Fibroblast of skin of right biceps (primary cell): Measurements from ENCODE around the gene LDHAL6A.

Experiments
- DNase-seq: peaks from one replicate; pipeline ENCODE4 v3.0.0-alpha.2; 2013

LDHAL6A gene

DNA sequence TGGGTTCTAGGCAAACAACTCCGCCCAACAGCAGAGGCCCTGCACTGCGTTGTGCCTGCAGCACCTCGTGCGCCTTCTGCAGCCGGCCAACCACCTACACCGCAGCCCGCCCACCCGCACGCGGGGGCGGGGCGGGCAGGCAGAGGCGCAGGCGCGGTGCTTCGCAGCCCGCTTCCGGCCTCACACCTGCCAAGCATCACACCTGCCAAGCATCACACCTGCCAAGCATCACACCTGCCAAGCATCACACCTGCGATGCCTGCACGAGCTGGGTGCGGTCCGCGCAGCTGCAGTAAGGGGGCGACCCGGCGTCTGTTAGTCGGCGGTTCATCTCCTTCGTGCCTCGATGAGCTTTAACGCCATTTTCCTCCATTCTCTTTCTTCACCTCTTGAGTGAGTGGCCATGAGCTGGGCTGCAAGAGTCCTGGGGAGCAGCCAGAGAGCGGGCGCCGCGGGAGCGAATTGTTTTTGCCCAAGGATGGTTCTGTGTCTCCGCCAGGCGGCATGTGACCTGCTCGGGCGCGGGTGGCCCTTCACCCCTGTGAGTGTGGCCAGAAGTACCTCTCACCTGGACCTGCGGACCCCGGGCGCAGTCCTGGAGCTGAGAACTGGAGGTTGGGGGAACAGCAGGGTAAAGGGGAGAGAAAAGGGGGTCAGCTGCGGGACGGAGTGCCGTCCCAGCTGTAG, at the start of gene LDHAL6A:
Gene LDHAL6A (plus strand): TSS at position 171 of the 687 bp plus-strand sequence. CDS start 825 bp downstream, outside the sequence.
- no peak for DNase-seq

DNA sequence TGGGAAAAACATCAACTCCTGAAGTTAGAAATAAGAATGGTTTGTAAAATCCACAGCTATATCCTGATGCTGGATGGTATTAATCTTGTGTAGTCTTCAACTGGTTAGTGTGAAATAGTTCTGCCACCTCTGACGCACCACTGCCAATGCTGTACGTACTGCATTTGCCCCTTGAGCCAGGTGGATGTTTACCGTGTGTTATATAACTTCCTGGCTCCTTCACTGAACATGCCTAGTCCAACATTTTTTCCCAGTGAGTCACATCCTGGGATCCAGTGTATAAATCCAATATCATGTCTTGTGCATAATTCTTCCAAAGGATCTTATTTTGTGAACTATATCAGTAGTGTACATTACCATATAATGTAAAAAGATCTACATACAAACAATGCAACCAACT, 48.3 kb upstream of the LDHAL6A start:
- DNase-seq = peak; percentile 57

DNA sequence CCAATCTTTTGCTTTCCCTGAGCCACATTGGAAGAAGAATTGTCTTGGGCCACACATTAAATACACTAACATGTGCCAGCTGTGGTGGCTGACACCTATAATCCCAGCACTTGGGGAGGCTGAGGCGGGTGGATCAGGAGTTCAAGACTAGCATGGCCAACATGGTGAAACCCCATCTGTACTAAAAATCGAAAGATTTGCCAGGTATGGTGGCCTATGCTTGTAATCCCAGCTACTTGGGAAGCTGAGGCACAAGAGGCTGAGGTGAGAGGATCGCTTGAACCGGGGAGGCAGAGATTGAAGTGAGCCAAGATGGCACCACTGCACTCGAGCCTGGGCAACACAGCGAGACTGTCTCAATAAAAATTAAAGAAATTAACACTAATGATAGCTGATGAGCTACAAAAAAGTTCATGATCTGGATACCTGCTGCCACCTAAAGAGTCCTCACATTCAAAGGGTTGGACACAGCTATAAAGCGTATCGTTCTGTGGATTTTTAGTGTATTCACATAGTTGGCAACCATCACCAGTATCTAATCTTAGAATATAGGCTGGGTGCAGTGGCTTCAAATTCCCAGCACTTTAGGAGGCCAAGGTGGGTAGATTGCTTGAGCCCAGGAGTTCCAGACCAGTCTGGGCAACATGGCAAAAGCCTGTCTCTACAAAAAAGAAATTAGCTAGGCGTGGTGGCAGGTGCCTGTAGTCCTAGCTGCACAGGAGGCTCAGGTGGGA, 46.9 kb upstream of the LDHAL6A start:
- peak; percentile 33 for DNase-seq

DNA sequence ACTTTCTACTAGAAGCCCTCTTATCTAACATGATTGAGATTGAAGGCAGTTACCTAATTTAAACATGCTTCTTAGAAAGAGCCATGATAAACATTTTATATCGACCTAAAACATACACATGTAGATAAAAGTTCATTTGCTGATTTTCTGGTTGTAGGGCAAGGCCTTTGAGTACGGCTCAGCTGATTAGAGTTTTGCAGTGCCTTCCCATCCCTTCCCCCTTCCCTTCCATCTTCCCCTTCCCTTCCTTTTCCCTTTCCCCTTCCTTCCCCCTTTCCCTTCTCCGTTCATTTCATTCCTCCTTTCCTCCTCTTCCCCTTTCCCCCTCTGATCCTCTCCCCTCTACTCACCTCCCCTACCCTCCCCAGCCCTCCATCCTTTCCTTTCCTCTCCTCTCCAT, 39.2 kb upstream of the LDHAL6A start:
- DNase-seq = no peak

DNA sequence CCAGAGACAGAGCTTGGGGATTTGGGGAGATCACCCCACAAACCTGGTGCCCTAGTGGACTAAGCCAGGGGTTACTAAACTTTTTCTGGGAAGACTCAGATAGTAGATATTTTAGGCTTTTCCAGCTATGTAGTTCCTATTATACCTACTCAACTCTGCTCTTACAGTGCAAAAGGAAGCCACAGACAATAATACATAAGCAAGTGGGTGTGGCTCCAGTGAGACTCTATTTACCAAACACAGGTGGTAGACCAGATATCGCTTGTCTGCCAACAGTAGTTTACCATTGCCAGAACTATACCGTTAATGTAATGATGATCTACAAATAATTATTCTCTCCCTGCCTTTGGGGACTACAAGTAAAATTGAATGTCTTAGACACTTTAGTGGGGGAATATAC, 36.6 kb upstream of the LDHAL6A start:
- DNase-seq = no peak

DNA sequence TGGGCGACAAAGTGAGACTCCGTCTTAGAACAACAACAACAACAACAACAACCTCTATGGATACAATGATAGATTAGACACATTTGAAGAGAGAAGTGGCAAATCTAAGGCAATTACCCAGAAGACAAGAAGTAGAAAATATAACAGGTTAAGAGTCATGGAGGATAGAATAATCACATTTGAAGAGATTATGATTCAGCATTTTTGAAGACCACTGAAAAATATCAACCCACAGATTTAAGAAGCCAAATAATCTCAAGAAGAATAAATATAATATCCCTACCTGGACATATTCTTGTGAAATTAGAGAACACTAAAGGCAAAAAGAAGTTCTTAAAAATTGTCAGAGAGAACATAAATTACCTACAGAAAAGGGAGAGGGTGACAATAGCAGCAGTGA, 35.6 kb upstream of the LDHAL6A start:
- DNase-seq = no peak

DNA sequence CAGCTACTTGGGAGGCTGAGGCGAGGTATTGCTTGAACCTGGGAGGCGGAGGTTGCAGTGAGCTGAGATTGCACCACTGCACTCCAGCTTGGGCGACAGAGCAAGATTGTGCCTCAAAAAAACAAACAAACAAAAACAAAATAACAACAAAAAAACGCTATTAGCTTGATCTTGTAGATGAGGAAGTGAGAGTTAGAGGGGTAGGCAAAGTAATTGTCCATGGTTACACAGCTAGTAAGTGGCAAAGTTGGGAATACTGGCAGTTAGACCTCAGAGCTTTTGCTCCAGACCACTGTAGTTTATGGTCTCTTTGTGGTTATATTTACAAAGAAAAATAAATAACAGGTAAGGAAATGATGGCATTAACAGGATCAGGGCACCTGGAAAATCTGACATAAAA, 28.4 kb upstream of the LDHAL6A start:
- no peak for DNase-seq

DNA sequence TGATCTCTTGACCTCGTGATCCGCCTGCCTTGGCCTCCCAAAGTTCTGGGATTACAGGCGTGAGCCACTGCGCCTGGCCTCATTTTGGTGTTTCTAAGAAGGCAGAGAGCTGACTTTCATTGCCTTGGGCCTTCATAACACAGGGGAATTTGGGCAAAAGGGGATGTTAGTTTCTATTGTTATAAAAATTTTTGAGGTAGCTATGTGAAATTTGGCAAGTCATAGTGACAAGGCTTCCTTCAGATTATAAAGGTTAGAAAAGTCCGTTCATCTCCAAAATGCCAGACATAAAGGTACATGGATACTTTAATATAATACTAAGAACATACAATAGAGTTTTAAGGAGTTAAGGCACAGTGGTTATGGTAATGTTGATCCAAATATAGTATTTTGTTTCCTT, 26.3 kb upstream of the LDHAL6A start:
- no peak for DNase-seq

DNA sequence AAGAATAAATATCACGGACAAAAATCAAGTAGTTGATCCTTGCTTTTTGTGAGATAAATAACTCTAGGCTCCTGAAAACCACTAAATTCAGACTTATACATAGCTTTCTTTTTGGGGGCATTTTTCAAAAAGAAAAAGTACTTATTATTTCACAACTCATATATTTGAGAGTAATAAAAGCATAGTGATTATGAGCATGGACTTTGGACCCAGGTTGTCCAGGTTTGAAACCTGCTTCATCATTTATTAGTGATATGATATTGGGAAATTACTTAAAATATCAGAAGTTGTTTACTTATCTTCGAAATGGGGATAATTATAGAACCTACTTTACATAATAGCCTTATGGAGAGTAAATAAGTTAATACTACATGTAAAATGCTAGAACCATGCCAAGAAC, 17.0 kb upstream of the LDHAL6A start:
- DNase-seq = no peak

DNA sequence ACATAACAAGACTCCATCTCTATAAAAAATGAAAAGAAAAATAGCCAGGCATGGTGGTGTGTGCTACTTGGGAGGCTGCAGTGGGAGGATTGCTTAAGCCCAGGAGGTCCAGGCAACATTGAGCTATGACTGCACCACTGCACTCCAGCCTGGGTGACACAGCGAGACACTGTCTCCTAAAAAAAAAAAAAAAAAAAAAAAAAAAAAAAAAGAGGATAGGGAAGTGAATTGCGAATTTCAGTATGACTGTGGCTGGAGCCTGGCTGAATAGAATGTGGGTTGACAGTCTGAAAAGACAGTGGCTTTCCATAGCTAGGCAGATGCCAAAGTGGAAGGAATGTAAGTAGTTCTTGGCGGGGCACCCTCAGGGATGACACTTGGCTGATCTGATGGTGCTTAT, 6.4 kb upstream of the LDHAL6A start:
- no peak for DNase-seq

DNA sequence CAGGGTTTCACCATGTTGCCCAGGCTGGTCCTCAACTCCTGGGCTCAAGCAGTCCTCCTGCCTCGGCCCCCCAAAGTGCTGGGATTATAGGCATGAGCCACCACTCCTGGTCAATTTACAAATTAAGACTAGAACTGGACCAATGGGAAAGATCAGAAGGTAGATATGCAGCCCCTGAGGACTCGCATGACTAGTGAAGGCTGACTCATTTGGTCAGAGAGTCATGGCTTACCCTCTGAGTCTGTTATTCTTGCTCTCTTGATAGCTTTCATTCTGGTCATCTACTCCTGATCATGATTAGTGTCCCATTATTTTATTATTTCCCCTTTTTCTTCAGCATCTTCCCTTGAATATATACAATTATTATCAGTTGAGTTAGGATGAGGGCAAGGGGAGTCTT, 2.7 kb upstream of the LDHAL6A start:
- peak; percentile 12 for DNase-seq

DNA sequence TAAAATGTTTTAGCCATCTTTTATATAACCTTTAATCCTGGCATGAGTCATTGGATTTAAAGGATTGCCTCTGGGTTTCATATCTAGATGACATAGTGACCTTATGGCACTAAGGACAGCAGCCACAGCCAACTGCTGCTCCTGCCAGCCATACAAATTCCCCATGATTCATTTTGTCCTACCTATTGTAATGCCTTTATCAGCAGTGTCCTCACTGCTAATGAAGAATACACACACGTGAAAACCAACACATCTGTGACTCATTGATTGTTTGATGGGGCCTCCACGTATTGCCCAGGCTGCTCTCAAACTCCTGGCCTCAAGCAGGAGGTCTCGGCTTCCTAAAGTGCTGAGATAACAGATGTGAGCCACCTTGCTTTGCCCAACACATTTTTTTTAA, 1.8 kb downstream of the LDHAL6A start:
- DNase-seq = no peak

DNA sequence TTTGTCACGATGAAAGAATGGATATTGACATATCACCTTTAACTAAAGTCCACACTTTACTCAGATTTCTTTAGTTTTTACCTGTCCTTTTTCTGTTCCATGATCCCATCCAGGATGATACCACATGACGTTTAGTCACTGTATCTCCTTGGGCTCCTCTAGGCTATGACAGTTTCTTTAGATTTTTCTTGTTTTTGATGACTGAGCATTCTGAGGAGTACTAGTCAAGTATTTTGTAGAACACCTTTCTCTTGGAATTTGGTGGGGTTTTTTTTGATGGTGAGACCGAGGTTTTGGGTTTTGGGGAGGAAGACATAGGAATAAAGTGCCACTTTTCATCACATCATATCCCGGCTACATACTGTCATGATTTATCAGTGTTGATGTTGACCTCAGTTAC, 4.0 kb downstream of the LDHAL6A start:
- no peak for DNase-seq

DNA sequence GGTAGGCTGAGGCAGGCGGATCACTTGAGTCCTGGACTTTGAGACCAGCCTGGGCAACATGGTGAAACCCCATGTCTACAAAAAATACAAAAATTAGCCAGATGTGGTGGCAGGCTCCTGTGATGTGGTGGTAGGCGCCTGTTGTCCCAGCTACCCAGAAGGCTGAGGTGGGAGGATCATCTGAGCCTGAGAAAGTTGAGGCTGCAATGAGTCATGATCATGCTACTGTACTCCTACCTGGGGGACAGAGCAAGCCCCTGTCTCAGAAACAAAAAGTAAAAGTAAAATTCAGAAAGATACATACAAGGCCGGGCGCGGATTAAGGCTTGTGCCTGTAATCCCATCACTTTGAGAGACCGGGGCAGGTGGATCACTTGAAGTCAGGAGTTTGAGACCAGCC, 6.3 kb downstream of the LDHAL6A start:
- DNase-seq = no peak

DNA sequence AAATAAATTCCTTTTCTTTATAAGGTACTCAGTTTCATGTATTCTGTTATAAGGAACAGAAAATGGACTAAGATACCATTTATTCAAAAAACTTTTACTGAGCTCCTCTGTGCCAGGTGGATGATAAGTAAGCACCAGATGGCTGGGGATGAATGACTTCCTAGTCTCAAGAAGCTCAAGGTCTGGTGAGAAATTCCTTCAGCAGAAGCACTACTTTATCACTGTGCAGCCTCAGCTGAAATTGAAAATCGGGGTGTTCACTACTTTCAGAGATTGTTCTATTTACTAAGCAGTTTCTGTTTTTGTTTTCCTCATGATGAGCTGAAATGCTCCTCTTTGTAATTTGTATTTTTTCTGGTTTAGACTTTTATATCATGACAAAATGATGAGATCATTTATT, 7.8 kb downstream of the LDHAL6A start:
- no peak for DNase-seq

DNA sequence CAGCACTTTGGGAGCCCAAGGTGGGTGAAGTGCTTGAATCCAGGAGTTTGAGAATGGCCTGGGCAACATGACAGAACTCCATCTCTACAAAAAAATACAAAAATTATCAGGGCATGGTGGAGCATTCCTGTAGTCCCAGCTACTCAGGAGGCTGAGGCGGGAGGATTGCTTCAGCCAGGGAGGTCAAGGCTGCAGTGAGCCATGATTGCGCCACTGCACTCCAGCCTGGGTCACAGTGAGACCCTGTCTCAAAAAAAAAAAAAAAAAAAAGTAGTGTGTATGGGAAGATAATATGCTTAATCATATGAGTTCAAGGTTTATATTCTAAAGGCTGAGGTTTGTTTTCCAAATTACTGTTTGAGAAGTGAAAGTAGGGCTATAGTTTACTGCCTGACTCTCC, 10.7 kb downstream of the LDHAL6A start:
- DNase-seq = no peak

DNA sequence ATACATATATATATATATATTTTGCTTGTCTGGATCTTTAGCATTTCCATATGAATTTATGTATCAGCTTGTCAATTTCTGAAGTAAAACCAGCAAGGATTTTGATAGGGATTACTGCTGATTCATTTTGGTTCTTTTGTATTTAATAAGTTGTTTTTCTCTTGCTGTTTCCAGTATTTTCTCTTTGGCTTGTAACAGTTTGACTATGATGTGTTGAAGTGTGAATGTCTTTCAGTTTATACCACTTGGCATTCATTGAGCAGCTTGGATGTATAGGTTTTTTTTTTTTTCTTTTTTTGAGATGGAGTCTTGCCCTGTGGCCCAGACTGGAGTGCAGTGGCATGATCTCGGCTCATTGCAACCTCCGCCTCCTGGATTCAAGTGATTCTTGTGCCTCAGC, 12.4 kb downstream of the LDHAL6A start:
- DNase-seq = no peak

DNA sequence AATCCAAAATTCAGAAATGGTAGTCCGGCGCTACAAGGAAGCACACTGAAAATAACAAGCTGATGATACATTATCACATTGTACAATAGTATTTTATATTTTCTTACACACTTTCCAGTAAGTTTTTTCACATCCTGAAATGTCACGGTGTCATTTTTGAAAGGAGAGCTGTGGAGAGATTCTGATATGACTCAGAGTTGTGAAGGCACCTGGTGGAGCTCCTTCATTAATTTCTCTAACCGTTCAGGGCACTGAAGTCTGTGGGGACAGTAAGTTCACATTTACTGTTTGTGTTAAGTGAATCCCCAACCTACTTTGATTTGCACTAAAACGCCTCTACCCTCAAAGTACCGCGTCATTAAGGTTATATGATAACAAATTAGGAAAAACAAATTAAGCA, 13.3 kb downstream of the LDHAL6A start:
- DNase-seq = no peak

DNA sequence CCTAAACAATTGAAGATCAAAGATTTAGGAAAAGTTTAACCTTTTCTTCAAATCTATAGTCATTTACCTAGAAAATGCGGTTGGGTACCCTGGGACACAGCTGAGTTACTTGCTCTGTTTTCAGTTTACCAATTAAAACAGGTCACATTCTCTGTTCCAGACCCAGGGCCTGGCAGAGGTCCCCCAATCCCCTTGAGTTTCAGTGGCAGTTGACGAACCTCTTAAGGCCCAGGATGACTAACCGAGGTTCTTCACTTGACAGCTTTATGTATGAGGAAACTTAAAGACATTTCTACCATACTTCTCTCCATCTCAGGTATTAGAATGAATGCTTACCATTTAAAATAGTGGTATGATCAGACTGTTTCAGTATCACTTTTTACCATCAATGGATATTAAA, 16.3 kb downstream of the LDHAL6A start:
- DNase-seq = no peak

DNA sequence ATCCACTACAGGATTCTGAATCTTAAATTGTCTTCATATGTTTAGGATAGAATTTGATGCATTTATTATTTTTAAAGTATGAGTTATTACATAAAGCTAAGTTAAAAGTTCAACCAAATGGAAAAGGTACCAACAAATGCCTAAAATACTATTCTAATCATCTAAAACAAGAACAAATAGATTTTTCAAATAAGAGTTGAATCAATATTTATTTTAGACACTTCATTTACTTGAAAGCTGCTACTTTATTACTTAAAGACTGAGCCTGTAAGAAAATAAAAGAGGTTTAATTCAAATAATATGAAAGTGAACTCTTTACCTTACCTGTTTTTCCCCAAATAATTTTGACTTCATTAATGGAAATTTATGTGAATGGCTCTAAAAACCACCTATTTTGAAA, 16.9 kb downstream of the LDHAL6A start:
- no peak for DNase-seq

DNA sequence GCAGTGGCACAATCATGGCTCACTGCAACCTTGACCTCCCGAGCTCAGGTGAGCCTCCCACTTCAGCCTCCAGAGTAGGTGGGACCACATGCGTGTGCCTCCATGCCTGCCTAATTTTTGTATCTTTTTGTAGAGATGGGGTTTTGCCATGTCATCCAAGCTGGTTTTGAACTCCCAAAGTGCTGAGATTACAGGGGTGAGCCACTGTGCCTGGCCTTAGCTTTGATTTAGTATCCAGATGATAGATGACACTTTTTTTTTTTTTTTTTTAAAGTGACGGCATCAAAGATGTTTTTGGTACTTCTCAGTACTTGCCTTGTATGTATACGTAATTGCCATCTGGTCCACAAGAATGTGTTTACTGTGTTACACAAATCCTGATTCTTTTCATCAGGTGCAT, 23.4 kb downstream of the LDHAL6A start:
- no peak for DNase-seq

DNA sequence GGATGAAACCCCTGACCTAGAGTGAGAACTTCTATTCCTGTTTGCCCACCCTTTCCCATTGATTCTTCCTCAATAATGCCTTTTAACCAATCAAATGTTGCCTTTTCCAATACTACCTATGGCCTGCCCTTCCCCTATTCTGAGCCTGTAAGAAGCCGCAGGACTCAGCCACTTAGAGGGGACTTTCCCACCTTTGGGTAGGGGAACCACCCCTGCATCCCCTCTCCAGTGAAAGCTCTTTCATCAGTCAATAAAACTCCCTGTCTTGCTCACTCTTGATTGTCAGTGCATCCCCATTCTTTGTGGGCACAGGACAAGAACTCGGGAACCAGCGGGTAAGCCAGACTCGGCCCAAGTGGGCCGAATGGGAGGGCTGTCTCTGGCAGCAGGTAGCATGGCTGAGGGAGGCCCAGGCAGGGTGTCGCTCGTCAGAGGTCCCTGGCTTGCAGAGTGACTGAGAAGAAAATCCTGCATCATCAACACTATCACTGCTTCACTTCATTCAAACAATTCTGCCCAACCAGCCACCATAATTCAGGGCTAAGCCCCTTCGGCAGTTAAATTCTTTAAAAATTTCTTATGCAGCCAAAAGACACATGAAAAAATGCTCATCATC, 30.4 kb downstream of the LDHAL6A start:
- DNase-seq = no peak

DNA sequence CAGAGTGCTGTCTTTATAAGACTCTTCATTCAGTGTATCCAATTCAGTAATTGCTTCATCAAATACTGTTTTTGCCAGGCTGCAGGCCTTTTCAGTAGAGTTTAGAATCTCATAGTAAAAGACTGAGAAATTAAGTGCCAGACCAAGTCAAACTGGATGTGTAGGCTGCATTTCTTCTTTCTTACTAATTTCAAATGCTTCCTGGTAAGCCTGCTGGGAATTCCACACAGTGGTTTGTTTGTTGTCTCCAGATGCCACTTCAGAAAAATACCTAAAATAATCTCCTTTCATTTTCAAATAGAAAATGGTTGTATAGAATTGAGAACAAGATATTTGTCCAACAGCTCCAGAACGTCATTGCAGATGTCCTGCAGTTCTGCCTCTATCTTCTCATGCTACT, 34.7 kb downstream of the LDHAL6A start:
- no peak for DNase-seq

DNA sequence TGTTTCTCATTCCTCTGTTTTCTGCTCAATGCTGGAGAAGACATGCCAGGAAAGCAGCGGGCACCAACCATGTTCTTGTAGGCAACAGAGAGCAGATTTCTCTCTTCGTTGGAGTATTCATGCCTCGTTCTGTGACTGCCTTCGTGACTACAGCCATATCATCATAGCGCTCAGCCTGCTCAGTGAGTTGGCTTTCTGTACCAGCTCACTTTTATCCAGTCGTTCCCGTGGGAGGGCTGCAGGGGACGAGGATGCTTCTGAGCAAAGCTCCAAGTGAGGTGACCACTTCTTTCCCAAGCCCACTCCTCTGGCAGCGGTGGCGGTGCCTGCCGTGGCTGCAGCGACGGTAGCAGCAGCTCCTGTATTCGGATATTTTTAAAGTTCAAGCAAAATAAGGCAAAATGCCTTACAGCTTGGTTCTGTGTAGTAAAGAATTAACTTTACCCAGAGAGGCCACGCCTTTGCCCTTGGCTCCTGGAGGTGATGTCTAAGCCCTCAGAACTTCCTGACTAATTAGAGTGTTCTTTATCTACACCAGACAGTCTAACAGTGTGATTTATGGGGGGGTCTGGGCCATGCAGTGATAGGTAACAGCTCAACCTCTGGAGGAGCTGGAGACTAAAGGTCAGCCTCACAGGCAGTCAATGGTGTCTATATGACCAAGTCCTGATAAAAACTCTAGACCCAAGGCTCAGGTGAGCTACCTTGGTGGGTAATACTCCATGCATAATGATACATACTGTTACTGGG, 35.3 kb downstream of the LDHAL6A start:
- no peak for DNase-seq
